Fibroblast of lung (primary cell): ENCODE data around the gene COL27A1. TPM values are rescaled to one million over a fixed set of nuclear protein-coding genes. Genes with fewer than 3 reads are reported as not detected.

Experiments
- DNase-seq, 2 donors: peaks; one replicate each; pipeline versions ENCODE4 v3.0.0 to v3.0.0-alpha.2; 2010; ENCODE audit warnings: low read depth in 2 of 2
- H2AFZ ChIP-seq: 2 replicates; pipeline ENCODE4 v1.5.1; 2012; ENCODE audit warnings: low read length, control low read depth, inconsistent platforms
- H3K27ac ChIP-seq: 2 replicates; pipeline ENCODE4 v1.5.1; 2011; ENCODE audit warnings: low read length, control low read depth; ENCODE audit not compliant: insufficient read depth
- H3K27me3 ChIP-seq: 2 replicates; pipeline ENCODE4 v1.5.1; 2011; ENCODE audit warnings: mild to moderate bottlenecking, low read length; ENCODE audit not compliant: control insufficient read depth, insufficient read depth
- H3K36me3 ChIP-seq: 2 replicates; pipeline ENCODE4 v1.5.1; 2011; ENCODE audit warnings: low read length; ENCODE audit not compliant: control insufficient read depth, insufficient read depth
- H3K4me1 ChIP-seq: 2 replicates; pipeline ENCODE4 v1.5.1; 2011; ENCODE audit warnings: low read length; ENCODE audit not compliant: control insufficient read depth, insufficient read depth; ENCODE audit errors: extremely low read depth
- H3K4me2 ChIP-seq: 2 replicates; pipeline ENCODE4 v1.5.1; 2011; ENCODE audit warnings: low read length, control low read depth; ENCODE audit not compliant: insufficient read depth; ENCODE audit errors: extremely low read depth
- H3K4me3 ChIP-seq, 4 experiments: fragments of 200-600 bp in 1 of 4; sonication (generic) in 1 of 4; replicated peaks in 1 of 4; 2 replicates each; pipeline ENCODE4 v1.5.1; 2011 to 2016; ENCODE audit warnings: low read length in 4 of 4, low read depth in 3 of 4, mild to moderate bottlenecking in 3 of 4, control low read depth in 2 of 4, inconsistent platforms in 1 of 4, mixed read lengths in 1 of 4; ENCODE audit not compliant: insufficient read depth in 1 of 4; ENCODE audit errors: control extremely low read depth in 1 of 4
- H3K79me2 ChIP-seq: 2 replicates; pipeline ENCODE4 v1.5.1; 2012; ENCODE audit warnings: mild to moderate bottlenecking, low read length, inconsistent platforms; ENCODE audit not compliant: control insufficient read depth, insufficient read depth
- H3K9ac ChIP-seq: 2 replicates; pipeline ENCODE4 v1.5.1; 2011; ENCODE audit warnings: mild to moderate bottlenecking, low read length, control low read depth; ENCODE audit not compliant: insufficient read depth
- H3K9me3 ChIP-seq: 2 replicates; pipeline ENCODE4 v1.5.1; 2012; ENCODE audit warnings: low read depth, low read length; ENCODE audit not compliant: control insufficient read depth, insufficient read depth
- H4K20me1 ChIP-seq: 2 replicates; pipeline ENCODE4 v1.5.1; 2011; ENCODE audit warnings: low read length; ENCODE audit not compliant: control insufficient read depth, insufficient read depth; ENCODE audit errors: extremely low read depth
- EZH2 ChIP-seq: IDR thresholded peaks from 2 replicates; pipeline ENCODE4 v1.5.1; 2012; ENCODE audit warnings: low read length, control low read depth, mild to moderate bottlenecking; ENCODE audit errors: missing control alignments
- polyA plus RNA-seq, 2 donors: library from polyadenylated mRNA; depleted of rRNA in 1 of 2; stranded (reverse) in 1 of 2; unstranded in 1 of 2; fragments of >200 nt; gene quantifications; 2 replicates each; pipeline ENCODE4 v1.2.1, GENCODE V29; 2011 to 2012; ENCODE audit warnings: missing spikeins in 1 of 2
- total RNA-seq: library from RNA; depleted of rRNA; stranded (reverse); fragments of >200 nt; gene quantifications from 2 replicates; pipeline ENCODE4 v1.2.1, GENCODE V29; 2014
- TF ChIP-seq, protein P1 (sequence below), 2 donors: IDR thresholded peaks in 1 of 2; conservative IDR thresholded peaks in 1 of 2; 1 replicate in 1 of 2; 2 replicates in 1 of 2; pipeline ENCODE4 v1.5.1; 2011 to 2012; ENCODE audit warnings: low read length in 2 of 2, control low read depth in 1 of 2, inconsistent platforms in 1 of 2, low read depth in 1 of 2, mild to moderate bottlenecking in 1 of 2

The COL27A1 gene
- total and polyA plus RNA-seq, 2 donors (not counting 1 experiment from before 2014, with no cell fraction given): 2.4 to 5.4 TPM

DNA sequence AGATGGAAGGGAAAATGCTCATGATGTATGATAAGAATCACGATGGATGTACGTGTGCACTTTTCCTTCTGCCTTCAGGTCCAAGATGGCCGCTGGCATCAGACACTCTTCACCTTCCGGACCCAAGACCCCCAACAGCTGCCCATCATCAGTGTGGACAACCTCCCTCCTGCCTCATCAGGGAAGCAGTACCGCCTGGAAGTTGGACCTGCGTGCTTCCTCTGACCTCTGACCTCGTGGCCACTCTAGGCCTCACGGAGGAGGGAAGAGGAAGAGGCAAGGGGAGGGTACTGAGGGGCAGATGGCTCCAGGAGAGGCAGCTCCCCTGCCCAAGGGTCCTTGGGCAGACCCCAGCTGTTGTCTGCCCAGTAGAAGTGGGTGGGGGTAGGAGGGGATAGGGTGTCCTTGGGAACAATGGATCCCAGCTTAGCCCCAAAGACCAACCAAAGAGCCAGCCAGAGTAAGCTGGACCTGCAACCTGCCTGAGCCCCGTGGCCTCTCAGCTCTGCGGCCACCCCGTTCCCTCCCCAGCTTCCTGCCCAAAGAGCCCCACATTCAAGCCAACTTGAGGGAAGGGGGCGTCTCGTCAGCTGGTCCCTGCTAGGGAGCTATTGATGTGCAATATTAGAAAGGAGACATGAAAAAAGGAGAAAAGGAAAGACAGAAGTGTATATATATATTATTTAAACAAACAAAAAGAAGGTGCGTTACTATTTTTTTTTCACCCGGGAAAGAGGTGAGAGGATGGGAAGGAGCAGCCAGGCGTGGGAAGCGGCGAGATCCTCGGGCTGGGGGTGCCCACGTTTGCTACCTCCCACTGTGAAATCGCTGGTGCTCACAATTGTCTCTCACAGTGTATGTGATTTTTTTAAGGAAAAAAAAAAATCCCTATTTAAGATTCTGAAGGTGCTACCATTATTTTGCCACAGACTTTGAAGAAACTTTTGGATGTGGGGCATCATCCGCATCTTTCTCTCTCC, 155.4 kb downstream of the COL27A1 start:
- peaks cover 2% of the 10 kb centered on the region for H3K36me3 ChIP-seq
- H3K79me2 ChIP-seq: no peaks in the 10 kb centered on the region
- no peak for TF ChIP-seq EZH2
- TF ChIP-seq, protein P1, sequence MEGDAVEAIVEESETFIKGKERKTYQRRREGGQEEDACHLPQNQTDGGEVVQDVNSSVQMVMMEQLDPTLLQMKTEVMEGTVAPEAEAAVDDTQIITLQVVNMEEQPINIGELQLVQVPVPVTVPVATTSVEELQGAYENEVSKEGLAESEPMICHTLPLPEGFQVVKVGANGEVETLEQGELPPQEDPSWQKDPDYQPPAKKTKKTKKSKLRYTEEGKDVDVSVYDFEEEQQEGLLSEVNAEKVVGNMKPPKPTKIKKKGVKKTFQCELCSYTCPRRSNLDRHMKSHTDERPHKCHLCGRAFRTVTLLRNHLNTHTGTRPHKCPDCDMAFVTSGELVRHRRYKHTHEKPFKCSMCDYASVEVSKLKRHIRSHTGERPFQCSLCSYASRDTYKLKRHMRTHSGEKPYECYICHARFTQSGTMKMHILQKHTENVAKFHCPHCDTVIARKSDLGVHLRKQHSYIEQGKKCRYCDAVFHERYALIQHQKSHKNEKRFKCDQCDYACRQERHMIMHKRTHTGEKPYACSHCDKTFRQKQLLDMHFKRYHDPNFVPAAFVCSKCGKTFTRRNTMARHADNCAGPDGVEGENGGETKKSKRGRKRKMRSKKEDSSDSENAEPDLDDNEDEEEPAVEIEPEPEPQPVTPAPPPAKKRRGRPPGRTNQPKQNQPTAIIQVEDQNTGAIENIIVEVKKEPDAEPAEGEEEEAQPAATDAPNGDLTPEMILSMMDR (conservative IDR thresholded peaks at IDR 0.05 in 1 of 2, IDR thresholded peaks at IDR 0.05 in 1 of 2; ENCODE audit: low read depth in 1 of 2, low read length in 2 of 2): no peak
- H3K4me1 ChIP-seq: no peaks in the 10 kb centered on the region
- H4K20me1 ChIP-seq: no peaks in the 10 kb centered on the region
- no peak overlapping the region for H2AFZ ChIP-seq
- H3K27me3 ChIP-seq: no peaks in the 10 kb centered on the region
- H3K9ac ChIP-seq: no peak overlapping the region
- DNase-seq: no peak
- H3K27ac ChIP-seq: no peak overlapping the region
- no peaks in the 10 kb centered on the region for H3K9me3 ChIP-seq
- H3K4me2 ChIP-seq: no peak overlapping the region
- H3K4me3 ChIP-seq: no peak overlapping the region

DNA sequence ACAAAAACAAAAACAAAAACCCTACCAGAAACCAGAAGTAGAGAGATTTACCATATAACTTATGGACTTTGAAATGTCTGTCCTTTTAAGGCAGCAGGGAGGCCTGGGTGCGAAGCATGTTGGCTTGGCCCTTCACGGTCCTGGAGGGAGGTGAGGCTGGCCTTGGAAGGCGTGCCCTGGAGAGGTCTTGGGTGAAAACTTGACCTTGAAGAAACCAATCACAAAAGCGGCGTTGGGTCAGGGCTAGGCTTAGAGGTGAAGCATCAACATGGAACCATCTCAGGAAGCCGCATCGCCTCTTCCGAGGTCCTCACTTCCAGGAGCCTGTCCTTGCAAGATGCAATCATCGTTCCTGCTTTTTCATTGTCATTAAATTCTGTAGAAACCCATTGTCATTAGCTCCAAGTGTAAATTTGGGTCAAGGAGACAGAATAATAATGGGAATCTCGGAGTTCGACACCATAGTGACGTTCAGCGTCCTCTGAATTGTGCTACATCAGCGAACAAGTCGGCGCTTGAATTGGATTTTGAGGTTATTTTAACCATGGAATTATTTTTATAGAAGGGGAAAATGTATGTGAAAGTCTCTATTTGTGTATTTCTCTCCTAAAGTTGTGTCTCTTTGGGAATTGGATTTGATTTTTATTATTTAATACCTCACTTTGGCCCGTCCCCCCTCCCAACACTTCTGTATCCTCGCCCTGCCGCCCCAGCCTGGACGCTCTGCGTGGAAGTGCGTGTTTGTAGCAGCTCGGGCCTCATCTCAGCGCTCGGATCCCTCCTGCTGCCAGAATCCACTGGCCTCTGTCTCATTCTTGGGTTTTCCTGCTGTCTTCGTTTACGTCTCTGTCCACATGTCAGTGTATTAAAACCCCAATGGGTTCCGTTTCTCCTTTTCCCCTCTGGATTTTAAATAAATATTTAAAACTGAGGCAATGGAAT, 156.5 kb downstream of the COL27A1 start:
- Histone ChIP-seq H3K36me3 (peaks cover 2% of the 10 kb centered on the region), H4K20me1 (no peaks in the 10 kb centered on the region), H3K79me2 (no peaks in the 10 kb centered on the region), H3K27ac (no peak overlapping the region), H3K27me3 (no peaks in the 10 kb centered on the region), H3K4me2 (no peak overlapping the region), H2AFZ (no peak overlapping the region), H3K4me3 (no peak overlapping the region), H3K4me1 (no peaks in the 10 kb centered on the region), H3K9me3 (no peaks in the 10 kb centered on the region), H3K9ac (no peak overlapping the region)
- TF ChIP-seq EZH2: no peak
- TF ChIP-seq, protein P1 (conservative IDR thresholded peaks at IDR 0.05 in 1 of 2, IDR thresholded peaks at IDR 0.05 in 1 of 2; ENCODE audit: low read depth in 1 of 2, low read length in 2 of 2): no peak
- no peak for DNase-seq

DNA sequence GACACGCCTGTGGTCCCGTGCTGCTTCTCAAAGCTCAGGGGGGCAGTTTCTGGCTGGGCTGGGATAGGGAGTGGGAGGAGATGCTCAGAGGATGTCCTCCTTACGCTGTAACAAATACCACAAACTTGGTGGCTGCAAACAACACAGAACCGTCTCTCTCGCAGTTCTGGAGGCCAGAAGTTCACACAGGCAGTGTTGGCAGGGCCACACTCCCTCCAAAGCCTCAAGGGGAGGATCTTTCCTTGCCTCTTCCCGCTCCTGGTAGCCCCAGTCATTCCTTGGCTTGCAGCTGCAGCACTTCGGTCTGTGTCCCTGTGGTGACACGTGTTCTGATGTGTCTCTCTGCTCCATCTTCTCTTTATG, 157.2 kb downstream of the COL27A1 start:
- no peak overlapping the region for H3K4me2 ChIP-seq
- H3K9me3 ChIP-seq: no peaks in the 10 kb centered on the region
- H3K4me3 ChIP-seq: no peak overlapping the region
- peaks cover 1% of the 10 kb centered on the region for H3K36me3 ChIP-seq
- DNase-seq: no peak
- H2AFZ ChIP-seq: no peak overlapping the region
- H3K27me3 ChIP-seq: no peaks in the 10 kb centered on the region
- no peak overlapping the region for H3K9ac ChIP-seq
- H3K79me2 ChIP-seq: no peaks in the 10 kb centered on the region
- no peaks in the 10 kb centered on the region for H4K20me1 ChIP-seq
- no peaks in the 10 kb centered on the region for H3K4me1 ChIP-seq
- no peak overlapping the region for H3K27ac ChIP-seq
- TF ChIP-seq, protein P1 (conservative IDR thresholded peaks at IDR 0.05 in 1 of 2, IDR thresholded peaks at IDR 0.05 in 1 of 2; ENCODE audit: low read depth in 1 of 2, low read length in 2 of 2): no peak
- TF ChIP-seq EZH2: no peak
